ENCODE measurements around the gene PAF1.

DNA sequence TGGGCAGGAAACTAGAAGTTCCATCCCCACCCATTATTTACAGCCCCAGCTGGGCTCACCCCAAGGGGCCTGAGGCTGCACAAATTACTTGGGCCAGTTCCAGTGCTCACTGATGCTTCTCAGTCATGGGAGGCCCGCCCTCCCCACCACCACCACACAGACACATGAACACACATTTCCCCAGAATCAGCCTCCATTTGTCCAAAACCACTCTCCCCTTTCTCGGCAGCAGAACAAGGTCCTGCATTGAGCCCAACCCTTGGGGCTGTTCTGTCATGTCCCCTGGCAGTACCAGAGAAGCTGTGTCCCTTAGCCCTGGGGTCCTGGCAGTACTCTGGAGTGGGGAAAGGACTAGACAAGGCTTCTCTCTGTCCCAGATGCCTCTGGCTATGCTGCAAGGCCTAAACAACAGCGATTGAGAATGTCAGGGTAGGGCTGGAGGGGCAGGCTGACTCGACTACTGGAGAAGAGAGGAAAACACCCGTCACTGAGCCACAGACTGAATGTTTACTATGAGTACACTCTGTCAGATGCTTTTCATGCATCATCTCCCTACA lies 26.9 kb downstream of the PAF1 start:
- TF ChIP-seq, protein P1, sequence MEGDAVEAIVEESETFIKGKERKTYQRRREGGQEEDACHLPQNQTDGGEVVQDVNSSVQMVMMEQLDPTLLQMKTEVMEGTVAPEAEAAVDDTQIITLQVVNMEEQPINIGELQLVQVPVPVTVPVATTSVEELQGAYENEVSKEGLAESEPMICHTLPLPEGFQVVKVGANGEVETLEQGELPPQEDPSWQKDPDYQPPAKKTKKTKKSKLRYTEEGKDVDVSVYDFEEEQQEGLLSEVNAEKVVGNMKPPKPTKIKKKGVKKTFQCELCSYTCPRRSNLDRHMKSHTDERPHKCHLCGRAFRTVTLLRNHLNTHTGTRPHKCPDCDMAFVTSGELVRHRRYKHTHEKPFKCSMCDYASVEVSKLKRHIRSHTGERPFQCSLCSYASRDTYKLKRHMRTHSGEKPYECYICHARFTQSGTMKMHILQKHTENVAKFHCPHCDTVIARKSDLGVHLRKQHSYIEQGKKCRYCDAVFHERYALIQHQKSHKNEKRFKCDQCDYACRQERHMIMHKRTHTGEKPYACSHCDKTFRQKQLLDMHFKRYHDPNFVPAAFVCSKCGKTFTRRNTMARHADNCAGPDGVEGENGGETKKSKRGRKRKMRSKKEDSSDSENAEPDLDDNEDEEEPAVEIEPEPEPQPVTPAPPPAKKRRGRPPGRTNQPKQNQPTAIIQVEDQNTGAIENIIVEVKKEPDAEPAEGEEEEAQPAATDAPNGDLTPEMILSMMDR (IDR thresholded peaks at IDR 0.05; ENCODE audit: insufficient read depth, low read length), result no peak
- TF ChIP-seq POLR2AphosphoS5 (IDR thresholded peaks at IDR 0.05; ENCODE audit: low read depth) (no peak), REST (IDR thresholded peaks at IDR 0.05; ENCODE audit: insufficient replicate concordance, low read depth) (no peak)

All from HL-60 (cell line).